Fibroblast of gingiva (primary cell): ENCODE data around the gene ZBTB38.

Experiments used
- DNase-seq: peaks from one replicate; pipeline ENCODE4 v3.0.0-alpha.2; 2011; ENCODE audit warnings: low read depth

The ZBTB38 gene

GRCh38 chr3:141337523-141337854 is 30.8 kb upstream of the ZBTB38 start:
- no peak for DNase-seq

DNA sequence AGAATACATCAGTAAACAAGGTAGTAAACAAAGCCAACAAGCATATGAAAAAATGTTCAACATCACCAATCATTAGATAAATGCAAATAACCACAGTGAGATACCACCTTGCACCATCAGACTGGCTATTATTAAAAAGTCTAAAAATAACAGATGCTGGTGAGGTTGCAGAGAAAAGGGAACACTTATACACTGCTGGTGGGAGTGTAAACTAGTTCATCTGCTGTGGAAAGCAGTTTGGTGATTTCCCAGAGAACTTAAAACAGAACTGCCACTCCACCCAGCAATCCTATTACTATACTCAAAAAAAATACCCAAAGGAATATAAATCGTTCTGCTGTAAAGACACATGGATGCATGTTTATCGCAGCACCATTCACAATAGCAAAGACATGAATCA is 30.3 kb upstream of the ZBTB38 start:
- no peak for DNase-seq

DNA sequence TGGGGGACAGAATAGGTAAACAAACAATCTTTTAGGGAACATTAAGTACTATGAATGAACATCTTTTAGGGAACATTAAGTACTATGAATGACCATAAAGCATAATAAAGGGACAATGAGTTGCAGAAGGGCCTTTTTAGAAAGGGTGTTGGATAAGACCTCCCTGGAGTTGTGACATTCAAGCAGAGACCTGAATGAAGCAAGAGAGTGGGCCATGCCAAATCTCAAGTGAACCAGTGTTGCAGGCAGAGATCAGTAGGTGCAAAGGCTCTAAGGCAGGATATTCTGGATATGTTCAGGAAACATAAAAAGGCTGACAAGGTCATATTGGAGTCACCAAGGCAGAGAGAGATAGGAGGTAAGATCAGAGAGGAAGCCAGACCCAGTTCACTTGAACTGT is 29.4 kb upstream of the ZBTB38 start:
- DNase-seq = peak; percentile 67

DNA sequence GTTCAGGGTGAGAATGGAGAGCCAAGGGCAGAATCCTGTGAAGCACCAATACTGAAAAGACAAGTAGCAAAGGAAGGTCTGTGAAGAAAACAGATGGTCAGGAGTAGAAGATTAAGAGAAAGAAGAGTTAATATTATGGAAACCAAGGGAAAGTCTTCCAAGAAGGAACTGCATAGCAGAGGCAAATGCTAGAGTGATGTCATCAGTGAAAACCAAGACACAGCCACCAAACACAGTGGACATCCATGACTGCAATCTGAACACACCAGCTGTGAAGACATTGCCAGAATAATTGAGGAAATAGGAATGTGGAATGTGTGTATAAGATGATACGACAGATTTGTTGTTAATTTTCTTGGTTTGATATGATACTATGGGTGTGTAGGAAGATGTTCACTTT is 26.8 kb upstream of the ZBTB38 start:
- DNase-seq = no peak

- DNase-seq = no peak
These were observed 25.9 kb upstream of the ZBTB38 start for GRCh38 chr3:141342386-141342785.

- no peak for DNase-seq
These were observed 25.2 kb upstream of the ZBTB38 start for GRCh38 chr3:141343077-141343476.

DNA sequence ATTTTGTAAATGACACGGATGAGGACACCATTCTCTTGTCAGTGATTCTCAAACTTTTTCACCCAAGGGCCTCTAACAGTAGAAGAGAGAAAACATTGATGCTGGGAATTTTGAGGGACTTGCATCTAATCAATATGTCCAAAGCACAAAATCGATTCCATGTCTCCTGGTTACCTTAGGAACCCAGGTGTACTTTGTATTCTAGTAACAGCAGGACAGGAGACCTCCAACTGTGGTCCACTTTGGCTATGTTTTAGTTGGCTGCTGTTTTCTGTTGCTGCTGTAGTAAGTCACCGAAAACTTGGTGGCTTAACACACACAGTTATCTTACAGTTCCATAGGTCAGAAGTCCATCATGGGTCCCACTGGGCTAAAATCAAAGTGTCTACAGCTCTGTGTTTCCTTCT is 24.4 kb upstream of the ZBTB38 start:
- DNase-seq = no peak

DNA sequence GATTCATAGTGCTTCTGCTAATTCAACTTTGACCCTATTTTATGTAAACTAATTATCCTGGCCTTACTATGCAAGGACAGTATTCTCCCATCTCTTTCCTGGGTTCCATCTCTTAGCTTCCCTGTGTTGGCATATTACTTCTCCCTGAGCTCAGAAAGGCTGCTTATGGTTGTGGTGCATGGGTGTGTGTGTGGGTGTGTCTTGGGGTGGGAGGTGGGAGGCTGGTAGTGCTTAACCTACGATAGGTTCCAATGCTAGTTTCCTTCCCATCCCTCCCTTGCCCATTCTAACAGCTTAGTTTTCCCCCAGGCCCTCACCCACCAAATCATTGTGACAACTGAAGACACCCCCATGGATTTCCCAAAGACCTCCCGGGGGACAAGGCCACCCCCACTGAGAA is 22.8 kb upstream of the ZBTB38 start:
- DNase-seq = no peak

GRCh38 chr3:141346007-141346406 is 22.3 kb upstream of the ZBTB38 start:
- DNase-seq = no peak

DNA sequence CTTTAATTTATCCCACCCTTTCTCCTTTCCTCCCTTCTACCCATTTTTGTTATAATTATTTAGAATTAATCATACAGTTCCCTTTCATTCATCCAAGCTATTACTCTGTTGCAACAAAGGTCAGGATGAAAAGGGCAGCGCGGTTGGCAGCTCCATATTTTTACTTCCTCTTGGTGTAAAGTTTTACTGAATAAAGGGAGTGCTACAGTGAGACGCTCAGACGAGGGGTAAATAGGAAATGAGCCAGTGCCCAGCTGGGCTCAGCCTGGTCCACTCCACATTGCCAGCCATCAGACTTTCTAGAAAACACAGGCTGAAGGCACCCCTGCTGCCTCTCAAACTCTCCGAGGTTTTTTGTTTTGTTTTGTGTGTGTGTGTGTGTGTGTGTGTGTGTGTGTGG is 21.9 kb upstream of the ZBTB38 start:
- DNase-seq = peak; percentile 28

DNA sequence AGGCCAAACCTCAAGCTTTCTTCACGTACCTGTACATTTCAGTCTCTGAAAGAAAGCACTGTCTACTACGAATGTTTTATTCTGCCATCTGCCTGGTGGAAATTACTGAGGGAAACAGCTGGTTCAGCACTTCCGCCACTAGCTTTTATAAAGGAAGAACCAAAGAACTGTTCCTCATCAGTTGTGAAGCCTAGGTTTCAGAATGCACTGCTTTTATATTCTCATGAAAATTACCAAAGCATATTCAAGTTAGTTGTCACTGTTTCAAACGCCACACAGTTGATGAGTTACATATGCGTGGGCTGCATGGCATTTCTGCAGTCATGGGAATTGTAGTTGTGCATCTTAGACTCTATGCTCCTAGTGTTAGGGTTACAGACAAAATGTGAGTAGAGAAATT is 21.5 kb upstream of the ZBTB38 start:
- no peak for DNase-seq

- DNase-seq = no peak
These were observed 19.5 kb upstream of the ZBTB38 start for GRCh38 chr3:141348837-141349236.

GRCh38 chr3:141349711-141350110 is 18.6 kb upstream of the ZBTB38 start:
- no peak for DNase-seq

GRCh38 chr3:141350666-141351065 is 17.6 kb upstream of the ZBTB38 start:
- no peak for DNase-seq

DNA sequence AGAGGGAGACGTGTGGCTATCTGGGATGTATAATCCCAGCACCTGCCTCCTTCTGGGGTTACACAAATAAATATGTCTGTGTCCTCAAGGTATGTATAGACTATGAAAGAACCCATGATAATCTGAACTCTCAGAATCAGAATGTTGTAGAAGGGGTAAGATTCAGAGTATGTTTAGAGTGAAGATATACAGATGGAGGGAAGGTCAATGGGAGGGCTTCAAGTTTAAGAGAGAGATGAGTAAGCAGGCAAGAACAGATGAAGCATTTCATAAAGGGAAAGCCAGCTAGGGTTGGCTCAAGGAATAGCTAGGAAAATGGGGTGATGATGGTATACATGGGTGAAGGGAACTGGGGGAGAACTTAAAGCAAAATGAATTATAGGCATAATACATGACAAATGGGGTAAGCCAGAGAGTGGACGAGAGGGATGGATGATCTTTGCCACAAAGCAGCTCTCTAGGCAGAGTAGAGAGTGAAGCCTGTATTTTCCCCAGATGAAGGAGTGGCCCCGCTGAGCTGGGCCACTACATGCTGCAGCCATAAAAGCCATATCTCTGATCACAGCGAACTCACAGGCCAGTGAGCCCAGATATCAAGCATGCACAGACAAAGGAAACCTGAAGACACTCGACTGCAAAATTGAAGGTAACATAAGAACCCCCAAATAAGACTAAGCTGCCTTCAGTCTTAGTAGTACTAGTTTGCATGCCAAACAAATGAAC is 15.9 kb upstream of the ZBTB38 start:
- DNase-seq = no peak

GRCh38 chr3:141353652-141354495 is 14.4 kb upstream of the ZBTB38 start:
- no peak for DNase-seq

DNA sequence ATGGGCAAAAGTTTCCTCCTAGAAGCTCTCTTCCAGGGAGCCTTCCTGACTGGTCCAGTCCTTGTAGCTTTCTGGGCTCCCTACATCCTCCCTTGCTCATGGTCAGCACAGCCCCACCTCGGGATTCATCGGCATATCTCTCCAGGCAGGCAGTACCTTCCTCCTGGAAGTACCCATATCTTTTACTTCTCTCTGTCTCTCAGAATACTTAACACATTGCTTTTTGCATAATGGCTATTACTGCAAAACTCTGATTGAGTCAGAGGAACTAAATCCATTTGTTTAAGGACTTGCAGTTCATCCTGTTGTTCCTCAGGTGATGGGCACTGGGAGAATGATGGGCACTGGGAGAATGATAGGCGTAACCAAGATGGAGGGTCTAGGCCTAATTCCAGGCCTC is 13.8 kb upstream of the ZBTB38 start:
- no peak for DNase-seq

GRCh38 chr3:141355242-141355641 is 13.1 kb upstream of the ZBTB38 start:
- no peak for DNase-seq

GRCh38 chr3:141356046-141356445 is 12.3 kb upstream of the ZBTB38 start:
- no peak for DNase-seq

- DNase-seq = peak; percentile 73
These were observed 7.3 kb upstream of the ZBTB38 start for GRCh38 chr3:141360888-141361598.

DNA sequence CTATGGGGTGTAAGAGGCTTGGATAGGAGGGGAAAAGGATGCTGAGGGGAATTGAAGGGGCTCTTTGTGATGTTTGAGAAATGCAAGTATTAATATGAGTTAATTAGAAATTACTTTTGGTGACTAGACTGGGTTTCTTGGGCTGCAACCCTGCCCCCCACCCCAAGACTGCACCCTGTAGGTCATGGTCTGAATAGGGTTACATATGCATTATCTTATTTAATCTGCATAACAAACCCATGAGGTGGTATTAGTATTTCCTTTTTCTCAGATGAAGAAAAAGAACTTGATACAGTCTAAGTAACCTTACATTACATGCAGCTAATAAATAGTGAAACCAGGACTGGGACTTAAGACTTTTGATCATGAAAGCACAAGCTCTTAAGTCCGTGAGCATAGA is 5.6 kb upstream of the ZBTB38 start:
- DNase-seq = no peak

GRCh38 chr3:141365201-141365600 is 3.1 kb upstream of the ZBTB38 start:
- DNase-seq = no peak
